Osteoblast (primary cell): ENCODE measurements around the gene APOM. TPM values are rescaled to one million over a fixed set of nuclear protein-coding genes. Genes with fewer than 3 reads are reported as not detected.

Experiments used
- DNase-seq: peaks from one replicate; pipeline ENCODE4 v3.0.0; 2011; ENCODE audit warnings: low spot score, mixed read lengths; ENCODE audit not compliant: insufficient read length; ENCODE audit errors: missing footprints
- H2AFZ ChIP-seq: 2 replicates; pipeline ENCODE4 v1.6.0; 2011; ENCODE audit warnings: mild to moderate bottlenecking, low read length
- H3K27ac ChIP-seq: 2 replicates; pipeline ENCODE4 v1.5.1; 2011; ENCODE audit warnings: mild to moderate bottlenecking, low read depth, low read length, moderate library complexity
- H3K27me3 ChIP-seq: 2 replicates; pipeline ENCODE4 v1.6.0; 2012; ENCODE audit warnings: mild to moderate bottlenecking, control low read depth, inconsistent platforms, low read length, moderate library complexity; ENCODE audit not compliant: insufficient read depth
- H3K36me3 ChIP-seq: 2 replicates; pipeline ENCODE4 v1.5.1; 2011; ENCODE audit warnings: mild to moderate bottlenecking, low read length, control low read depth, moderate library complexity; ENCODE audit not compliant: insufficient read depth
- H3K4me1 ChIP-seq: 2 replicates; pipeline ENCODE4 v1.5.1; 2011; ENCODE audit warnings: mild to moderate bottlenecking, low read length, control low read depth, moderate library complexity; ENCODE audit not compliant: insufficient read depth
- H3K4me2 ChIP-seq: 2 replicates; pipeline ENCODE4 v1.6.0; 2011; ENCODE audit warnings: mild to moderate bottlenecking, low read length; ENCODE audit not compliant: insufficient read depth
- H3K4me3 ChIP-seq: fragments of 200-600 bp; sonication (generic); 3 replicates; pipeline ENCODE4 v1.5.1; 2012; ENCODE audit warnings: mild to moderate bottlenecking, low read length, inconsistent platforms; ENCODE audit not compliant: insufficient read depth
- H3K79me2 ChIP-seq: 2 replicates; pipeline ENCODE4 v1.6.0; 2012; ENCODE audit warnings: mild to moderate bottlenecking, low read length, control low read depth, inconsistent platforms; ENCODE audit not compliant: insufficient read depth
- H3K9me3 ChIP-seq: 2 replicates; pipeline ENCODE4 v1.5.1; 2011; ENCODE audit warnings: low read depth, low read length, control low read depth
- H4K20me1 ChIP-seq: 2 replicates; pipeline ENCODE4 v1.6.0; 2012; ENCODE audit warnings: mild to moderate bottlenecking, low read length, control low read depth; ENCODE audit not compliant: insufficient read depth
- total RNA-seq: library from RNA; depleted of rRNA; stranded (reverse); fragments of >200 nt; gene quantifications from 2 replicates; pipeline ENCODE4 v1.2.3, GENCODE V29; 2012
- TF ChIP-seq, protein P1 (sequence below): IDR thresholded peaks from 2 replicates; pipeline ENCODE4 v1.5.1; 2011; ENCODE audit warnings: mild to moderate bottlenecking, low read depth, low read length, moderate library complexity; ENCODE audit errors: extremely low read depth

Gene APOM
- total RNA-seq, 1 donor, result 1.1 TPM

DNA sequence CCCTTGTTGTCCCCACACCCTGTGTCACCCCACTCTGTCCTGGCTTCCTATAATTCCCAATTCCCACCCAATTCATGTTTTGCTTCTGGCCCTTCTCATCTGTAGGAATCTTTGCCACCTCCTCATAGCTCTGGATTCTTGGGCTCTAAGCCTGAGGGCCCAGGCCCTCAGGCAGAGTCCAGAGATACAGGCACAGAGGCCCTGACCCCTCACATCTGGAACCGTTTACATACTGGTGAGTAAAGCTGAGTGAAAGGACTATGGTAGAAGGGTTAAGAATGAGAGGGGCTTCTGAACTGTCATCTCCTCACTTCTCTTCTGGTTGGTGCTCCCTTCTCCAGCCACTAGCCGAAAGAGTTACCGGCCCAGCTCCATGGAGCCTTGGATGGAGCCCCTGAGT lies 21.6 kb upstream of the APOM start:
- peaks cover 93% of the 10 kb centered on the region for H3K36me3 ChIP-seq
- no peaks in the 10 kb centered on the region for H3K9me3 ChIP-seq
- peak overlapping the region; percentile 30 for H3K27ac ChIP-seq
- peak; percentile 73 for DNase-seq
- H3K79me2 ChIP-seq, result peaks cover 28% of the 10 kb centered on the region
- no peak overlapping the region for H3K4me3 ChIP-seq
- H3K27me3 ChIP-seq, result no peaks in the 10 kb centered on the region
- peaks cover under 1% of the 10 kb centered on the region for H3K4me1 ChIP-seq
- H4K20me1 ChIP-seq, result peaks cover 30% of the 10 kb centered on the region
- TF ChIP-seq, protein P1, sequence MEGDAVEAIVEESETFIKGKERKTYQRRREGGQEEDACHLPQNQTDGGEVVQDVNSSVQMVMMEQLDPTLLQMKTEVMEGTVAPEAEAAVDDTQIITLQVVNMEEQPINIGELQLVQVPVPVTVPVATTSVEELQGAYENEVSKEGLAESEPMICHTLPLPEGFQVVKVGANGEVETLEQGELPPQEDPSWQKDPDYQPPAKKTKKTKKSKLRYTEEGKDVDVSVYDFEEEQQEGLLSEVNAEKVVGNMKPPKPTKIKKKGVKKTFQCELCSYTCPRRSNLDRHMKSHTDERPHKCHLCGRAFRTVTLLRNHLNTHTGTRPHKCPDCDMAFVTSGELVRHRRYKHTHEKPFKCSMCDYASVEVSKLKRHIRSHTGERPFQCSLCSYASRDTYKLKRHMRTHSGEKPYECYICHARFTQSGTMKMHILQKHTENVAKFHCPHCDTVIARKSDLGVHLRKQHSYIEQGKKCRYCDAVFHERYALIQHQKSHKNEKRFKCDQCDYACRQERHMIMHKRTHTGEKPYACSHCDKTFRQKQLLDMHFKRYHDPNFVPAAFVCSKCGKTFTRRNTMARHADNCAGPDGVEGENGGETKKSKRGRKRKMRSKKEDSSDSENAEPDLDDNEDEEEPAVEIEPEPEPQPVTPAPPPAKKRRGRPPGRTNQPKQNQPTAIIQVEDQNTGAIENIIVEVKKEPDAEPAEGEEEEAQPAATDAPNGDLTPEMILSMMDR, result no peak
- no peak overlapping the region for H3K4me2 ChIP-seq
- no peak overlapping the region for H2AFZ ChIP-seq

DNA sequence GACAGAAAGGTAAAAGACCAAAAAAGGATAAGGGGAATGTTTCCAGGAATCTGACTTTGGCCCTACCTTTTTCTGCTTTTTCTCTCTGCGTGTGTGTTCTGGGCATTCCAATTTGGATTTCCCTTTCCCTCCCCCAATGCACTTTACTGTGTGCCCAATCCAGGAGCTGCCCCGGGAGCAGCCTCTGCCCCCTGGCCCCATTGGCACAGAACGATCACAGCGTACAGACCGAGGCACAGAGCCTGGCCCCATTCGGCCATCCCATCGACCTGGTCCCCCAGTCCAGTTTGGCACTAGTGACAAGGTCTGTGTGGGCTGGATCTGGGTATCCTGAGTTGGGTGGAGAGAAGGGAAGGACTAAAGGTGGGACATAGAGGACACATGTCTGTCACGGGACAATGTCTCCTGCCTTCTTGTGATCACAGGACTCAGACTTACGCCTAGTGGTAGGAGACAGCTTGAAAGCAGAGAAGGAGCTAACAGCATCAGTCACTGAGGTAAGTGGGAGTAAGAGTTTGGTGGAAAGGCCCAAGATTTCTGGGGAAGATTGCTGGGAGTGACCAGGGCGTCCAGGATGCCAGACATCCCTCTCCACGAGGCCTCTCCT lies 20.6 kb upstream of the APOM start:
- no peaks in the 10 kb centered on the region for H3K27me3 ChIP-seq
- H3K79me2 ChIP-seq, result peaks cover 22% of the 10 kb centered on the region
- peaks cover 33% of the 10 kb centered on the region for H4K20me1 ChIP-seq
- no peak overlapping the region for H2AFZ ChIP-seq
- peak; percentile 62 for DNase-seq
- H3K4me3 ChIP-seq, result no peak overlapping the region
- no peaks in the 10 kb centered on the region for H3K9me3 ChIP-seq
- no peak overlapping the region for H3K4me2 ChIP-seq
- H3K36me3 ChIP-seq, result peaks cover 93% of the 10 kb centered on the region
- peaks cover 7% of the 10 kb centered on the region for H3K4me1 ChIP-seq
- peak overlapping the region; percentile 30 for H3K27ac ChIP-seq
- TF ChIP-seq, protein P1, result no peak

DNA sequence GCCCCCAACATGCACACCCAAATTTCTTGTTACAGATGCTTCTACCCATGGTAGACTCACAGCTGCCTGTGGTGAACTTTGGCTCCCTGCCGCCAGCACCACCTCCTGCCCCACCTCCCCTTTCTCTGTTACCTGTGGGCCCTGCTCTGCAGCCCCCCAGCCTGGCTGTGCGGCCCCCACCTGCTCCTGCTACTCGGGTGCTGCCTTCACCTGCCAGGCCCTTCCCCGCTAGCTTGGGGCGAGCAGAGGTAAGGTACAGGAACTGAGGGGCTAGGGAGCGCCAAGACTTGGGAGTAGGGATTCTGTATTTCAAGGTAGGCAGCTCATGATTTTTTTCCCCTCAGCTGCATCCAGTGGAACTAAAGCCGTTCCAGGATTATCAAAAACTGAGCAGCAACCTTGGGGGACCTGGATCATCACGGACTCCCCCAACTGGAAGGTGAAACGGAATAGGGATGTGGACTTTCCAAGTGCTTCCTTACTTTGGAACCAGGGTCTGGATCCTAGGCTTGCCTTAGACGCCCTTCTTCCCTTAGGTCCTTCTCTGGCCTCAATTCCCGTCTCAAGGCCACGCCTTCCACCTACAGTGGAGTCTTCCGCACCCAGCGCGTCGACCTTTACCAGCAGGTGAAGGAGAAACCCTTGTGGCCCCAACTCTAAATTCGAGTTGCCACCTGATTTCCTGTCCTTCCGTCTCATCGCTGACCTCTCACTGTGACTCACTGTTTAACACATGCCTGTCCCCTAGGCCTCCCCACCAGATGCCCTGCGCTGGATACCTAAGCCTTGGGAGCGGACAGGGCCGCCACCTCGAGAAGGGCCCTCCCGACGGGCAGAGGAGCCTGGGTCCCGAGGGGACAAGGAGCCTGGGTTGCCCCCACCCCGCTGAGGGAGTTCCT lies 18.7 kb upstream of the APOM start:
- H3K36me3 ChIP-seq, result peaks cover 93% of the 10 kb centered on the region
- peaks cover 11% of the 10 kb centered on the region for H3K79me2 ChIP-seq
- H4K20me1 ChIP-seq, result peaks cover 30% of the 10 kb centered on the region
- H3K4me3 ChIP-seq, result no peak overlapping the region
- H3K4me1 ChIP-seq, result peaks cover 7% of the 10 kb centered on the region
- H3K27me3 ChIP-seq, result no peaks in the 10 kb centered on the region
- H3K9me3 ChIP-seq, result no peaks in the 10 kb centered on the region
- H3K27ac ChIP-seq, result no peak overlapping the region
- H3K4me2 ChIP-seq, result no peak overlapping the region
- H2AFZ ChIP-seq, result no peak overlapping the region
- peak; percentile 65 for DNase-seq
- TF ChIP-seq, protein P1, result no peak

GRCh38 chr6:31639043-31639442 lies 16.7 kb upstream of the APOM start:
- Histone ChIP-seq H3K27ac (peak overlapping the region; percentile 83), H3K9me3 (no peaks in the 10 kb centered on the region), H3K4me1 (peaks cover 7% of the 10 kb centered on the region), H3K27me3 (no peaks in the 10 kb centered on the region), H4K20me1 (peaks cover 22% of the 10 kb centered on the region), H3K4me3 (no peak overlapping the region), H3K36me3 (peaks cover 90% of the 10 kb centered on the region), H3K79me2 (no peaks in the 10 kb centered on the region), H2AFZ (no peak overlapping the region), H3K4me2 (no peak overlapping the region)
- DNase-seq, result peak; percentile 87
- TF ChIP-seq, protein P1, result no peak
